ENCODE results near the gene MYO1G. TPM values are rescaled to one million over a fixed set of nuclear protein-coding genes. Genes with fewer than 3 reads are reported as not detected.

MYO1G gene
- total RNA-seq, 1 experiment from 2014 or later: 0.46 TPM

DNA sequence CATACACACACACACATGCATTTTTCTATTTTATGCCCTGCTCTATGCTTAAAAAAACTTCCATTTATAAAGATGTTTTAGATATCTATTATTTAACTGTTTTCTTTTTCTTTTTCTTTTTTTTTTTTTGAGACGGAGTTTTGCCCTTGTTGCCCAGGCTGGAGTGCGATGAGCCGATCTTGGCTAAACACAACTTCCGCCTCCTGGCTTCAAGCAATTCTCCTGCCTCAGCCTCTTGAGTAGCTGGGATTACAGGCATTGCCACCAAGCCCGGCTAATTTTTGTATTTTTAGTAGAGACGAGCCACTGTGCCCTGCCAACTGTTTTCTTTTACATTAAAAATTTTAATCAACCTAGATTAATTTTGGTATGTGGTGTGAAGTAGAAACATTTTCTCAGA is 47.9 kb downstream of the MYO1G start:
- CTCF ChIA-PET: no interaction called here
- POLR2A ChIA-PET: no interaction called here
- no peak overlapping the region for H3K27ac Mint-ChIP-seq

GRCh38 chr7:44922351-44922694 is 56.5 kb downstream of the MYO1G start:
- no peak for ATAC-seq
- Mint-ChIP-seq H3K27ac (no peak overlapping the region), H3K36me3 (no peaks in the 10 kb centered on the region), H3K27me3 (ENCODE audit: low read depth) (peaks cover 8% of the 10 kb centered on the region; the same call in 1 of the 2 replicates), H3K4me1 (no peaks in the 10 kb centered on the region), H3K9me3 (peaks cover 18% of the 10 kb centered on the region), H3K4me3 (no peak overlapping the region)
- ChIA-PET POLR2A (no interaction called here), CTCF (interaction anchor here (1.3 kb wide), 1 partner anchor 65 kb away, joined by 6 read pairs; no protein-coding TSS in a partner anchor)
- DNase-seq (ENCODE audit: low spot score): no peak
- TF ChIP-seq, protein P1, sequence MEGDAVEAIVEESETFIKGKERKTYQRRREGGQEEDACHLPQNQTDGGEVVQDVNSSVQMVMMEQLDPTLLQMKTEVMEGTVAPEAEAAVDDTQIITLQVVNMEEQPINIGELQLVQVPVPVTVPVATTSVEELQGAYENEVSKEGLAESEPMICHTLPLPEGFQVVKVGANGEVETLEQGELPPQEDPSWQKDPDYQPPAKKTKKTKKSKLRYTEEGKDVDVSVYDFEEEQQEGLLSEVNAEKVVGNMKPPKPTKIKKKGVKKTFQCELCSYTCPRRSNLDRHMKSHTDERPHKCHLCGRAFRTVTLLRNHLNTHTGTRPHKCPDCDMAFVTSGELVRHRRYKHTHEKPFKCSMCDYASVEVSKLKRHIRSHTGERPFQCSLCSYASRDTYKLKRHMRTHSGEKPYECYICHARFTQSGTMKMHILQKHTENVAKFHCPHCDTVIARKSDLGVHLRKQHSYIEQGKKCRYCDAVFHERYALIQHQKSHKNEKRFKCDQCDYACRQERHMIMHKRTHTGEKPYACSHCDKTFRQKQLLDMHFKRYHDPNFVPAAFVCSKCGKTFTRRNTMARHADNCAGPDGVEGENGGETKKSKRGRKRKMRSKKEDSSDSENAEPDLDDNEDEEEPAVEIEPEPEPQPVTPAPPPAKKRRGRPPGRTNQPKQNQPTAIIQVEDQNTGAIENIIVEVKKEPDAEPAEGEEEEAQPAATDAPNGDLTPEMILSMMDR (IDR thresholded peaks at IDR 0.05): 0 out of 2 replicates have a peak, but pooled peaks have one; percentile 6
- TF ChIP-seq GABPB1 (CRISPR knock-in tag; IDR thresholded peaks at IDR 0.05): no peak

More for the DNA sequence above, 47.9 kb downstream of the MYO1G start:
- Mint-ChIP-seq H3K36me3 (no peaks in the 10 kb centered on the region), H3K9me3 (peaks cover 3% of the 10 kb centered on the region; the same call in 1 of the 2 replicates), H3K4me3 (no peak overlapping the region), H3K4me1 (peaks cover 6% of the 10 kb centered on the region), H3K27me3 (ENCODE audit: low read depth) (no peaks in the 10 kb centered on the region; the same call in 1 of the 2 replicates)
- DNase-seq (ENCODE audit: low spot score) (no peak), ATAC-seq (no peak)
- TF ChIP-seq ZNF281 (CRISPR knock-in tag; IDR thresholded peaks at IDR 0.05): no peak
- no peak for TF ChIP-seq ZNF423 (CRISPR knock-in tag; IDR thresholded peaks at IDR 0.05)
- no peak for TF ChIP-seq E2F1 (CRISPR knock-in tag; IDR thresholded peaks at IDR 0.05)
- no peak for TF ChIP-seq MYBL2 (CRISPR knock-in tag; IDR thresholded peaks at IDR 0.05)
- no peak for TF ChIP-seq ATF6 (CRISPR knock-in tag; IDR thresholded peaks at IDR 0.05)

- DNase-seq (ENCODE audit: low spot score) (peak; percentile 90), ATAC-seq (peak; percentile 97)
- TF ChIP-seq HMGA2 (CRISPR knock-in tag; IDR thresholded peaks at IDR 0.05): no peak
- no peak for TF ChIP-seq ETV6 (CRISPR knock-in tag; IDR thresholded peaks at IDR 0.05)
- TF ChIP-seq, protein P1 (IDR thresholded peaks at IDR 0.05): peak; percentile 91
- TF ChIP-seq, protein P2, sequence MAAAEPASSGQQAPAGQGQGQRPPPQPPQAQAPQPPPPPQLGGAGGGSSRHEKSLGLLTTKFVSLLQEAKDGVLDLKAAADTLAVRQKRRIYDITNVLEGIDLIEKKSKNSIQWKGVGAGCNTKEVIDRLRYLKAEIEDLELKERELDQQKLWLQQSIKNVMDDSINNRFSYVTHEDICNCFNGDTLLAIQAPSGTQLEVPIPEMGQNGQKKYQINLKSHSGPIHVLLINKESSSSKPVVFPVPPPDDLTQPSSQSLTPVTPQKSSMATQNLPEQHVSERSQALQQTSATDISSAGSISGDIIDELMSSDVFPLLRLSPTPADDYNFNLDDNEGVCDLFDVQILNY (CRISPR knock-in tag; IDR thresholded peaks at IDR 0.05): no peak
- no peak for TF ChIP-seq TP53 (CRISPR knock-in tag; IDR thresholded peaks at IDR 0.05)
- TF ChIP-seq ZNF671 (CRISPR knock-in tag; IDR thresholded peaks at IDR 0.05): no peak
- no peaks in the 10 kb centered on the region for H3K36me3 Mint-ChIP-seq
- ChIA-PET POLR2A (no interaction called here), CTCF (interaction anchor here (0.6 to 1.3 kb wide), 2 partner anchors 9 to 65 kb away, joined by 3 to 6 read pairs; no protein-coding TSS in a partner anchor)
- peaks cover 18% of the 10 kb centered on the region for H3K9me3 Mint-ChIP-seq
- no peak overlapping the region for H3K4me3 Mint-ChIP-seq
- no peak overlapping the region for H3K27ac Mint-ChIP-seq
- peaks cover 8% of the 10 kb centered on the region; the same call in 1 of the 2 replicates for H3K27me3 Mint-ChIP-seq (ENCODE audit: low read depth)
- H3K4me1 Mint-ChIP-seq: no peaks in the 10 kb centered on the region
These were observed 57.0 kb downstream of the MYO1G start for GRCh38 chr7:44921607-44922350.
